HG03571 (cell line): ENCODE measurements around the gene PIBF1.
"Not testable (repeated sequence)": the region's sequence is repeated elsewhere in the genome, so short reads cannot be mapped to it uniquely, and the experiment has no call there.

Experiments used
- ATAC-seq: cut with Tn5 transposase; IDR thresholded peaks from one replicate; pipeline ENCODE4 v1.9.1; 2021; ENCODE audit not compliant: unreplicated experiment

PIBF1 gene

GRCh38 chr13:72820898-72821279, 39.0 kb downstream of the PIBF1 start:
- ATAC-seq, result no peak

DNA sequence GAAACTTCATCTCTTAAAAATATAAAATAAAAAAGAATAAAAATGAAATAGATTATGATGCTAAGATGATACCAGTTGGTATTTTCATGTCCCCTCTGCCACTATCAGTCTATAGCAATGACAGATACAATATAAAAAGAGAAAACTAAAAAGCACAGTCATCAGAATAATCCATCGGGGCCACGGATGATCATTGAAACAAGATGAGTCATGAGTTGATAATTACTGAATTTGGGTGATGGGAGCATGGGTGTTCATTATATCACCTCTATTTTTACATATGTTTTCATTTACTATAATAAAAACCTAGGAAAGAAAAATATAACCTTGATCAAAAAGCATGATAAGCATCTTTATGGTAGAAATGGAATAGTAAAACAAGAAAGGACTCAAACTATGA, 41.1 kb downstream of the PIBF1 start:
- ATAC-seq, result no peak

- ATAC-seq, result no peak
Observed at GRCh38 chr13:72823724-72824123, 41.8 kb downstream of the PIBF1 start.

DNA sequence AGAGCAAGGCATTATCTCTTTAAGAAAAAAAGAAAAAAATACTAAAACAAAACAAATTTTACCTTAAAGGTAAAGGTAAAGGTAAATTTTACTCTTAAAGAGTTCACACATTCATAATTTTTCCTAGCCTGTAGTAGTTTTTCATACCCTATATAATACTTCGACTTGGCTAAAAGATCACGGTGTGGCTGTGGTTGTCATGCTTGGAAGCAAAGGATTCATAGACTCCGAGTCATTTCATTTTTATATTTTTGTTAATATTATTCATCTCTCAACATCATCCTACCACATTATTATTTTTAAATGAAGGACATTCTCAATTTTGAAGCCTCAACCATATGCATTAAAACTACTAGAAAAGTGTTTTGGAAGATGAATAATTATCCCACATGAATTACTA, 52.7 kb downstream of the PIBF1 start:
- no peak for ATAC-seq

DNA sequence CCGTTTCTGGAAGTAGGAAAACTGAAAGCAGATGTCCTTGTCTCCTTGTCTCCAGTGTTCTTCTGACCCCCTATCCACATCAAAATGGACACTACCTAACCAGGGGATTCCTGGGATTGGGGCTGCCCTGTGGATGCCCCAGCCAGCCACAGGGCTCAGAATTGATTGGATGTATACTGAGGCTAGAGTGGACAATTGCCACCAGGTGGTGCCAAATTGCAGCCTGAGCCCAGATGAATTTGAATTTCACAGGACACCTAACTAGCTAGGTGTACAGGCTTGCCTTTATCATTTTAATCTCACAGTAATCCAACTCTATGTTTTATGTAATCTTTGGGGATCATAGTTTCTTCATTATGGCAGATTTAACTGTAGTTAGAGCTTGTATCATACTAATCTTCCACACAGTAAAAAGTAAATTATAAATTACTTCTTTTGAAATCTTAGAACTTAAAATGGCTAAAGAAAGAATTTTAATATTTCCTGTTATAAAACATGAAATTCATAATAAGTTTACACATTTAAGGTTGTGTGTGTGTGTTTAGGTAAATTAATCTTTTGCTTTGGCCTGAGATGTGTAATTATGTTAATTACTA, 58.0 kb downstream of the PIBF1 start:
- ATAC-seq, result no peak

DNA sequence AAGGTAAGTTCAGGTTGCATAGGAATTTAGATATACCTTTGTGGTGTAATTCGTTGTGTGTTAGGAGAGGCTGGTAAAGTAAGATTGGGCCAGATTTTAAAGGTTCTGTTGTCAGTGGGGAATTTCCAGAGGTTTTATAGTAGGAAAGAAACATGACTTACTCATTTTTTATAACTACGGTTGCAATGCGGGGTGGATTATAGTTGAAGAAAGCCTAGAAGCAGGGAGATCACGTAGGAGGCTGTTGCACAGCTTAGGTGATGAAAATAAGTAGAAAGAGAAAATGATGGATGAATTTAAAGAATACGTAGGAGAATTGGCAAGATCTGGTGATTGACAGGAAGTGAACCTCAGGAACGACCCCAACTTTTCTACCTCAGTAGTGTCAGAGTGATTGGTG, 61.1 kb downstream of the PIBF1 start:
- ATAC-seq, result no peak

- not testable (repeated sequence) for ATAC-seq
Observed at GRCh38 chr13:72845148-72845547, 63.2 kb downstream of the PIBF1 start.

DNA sequence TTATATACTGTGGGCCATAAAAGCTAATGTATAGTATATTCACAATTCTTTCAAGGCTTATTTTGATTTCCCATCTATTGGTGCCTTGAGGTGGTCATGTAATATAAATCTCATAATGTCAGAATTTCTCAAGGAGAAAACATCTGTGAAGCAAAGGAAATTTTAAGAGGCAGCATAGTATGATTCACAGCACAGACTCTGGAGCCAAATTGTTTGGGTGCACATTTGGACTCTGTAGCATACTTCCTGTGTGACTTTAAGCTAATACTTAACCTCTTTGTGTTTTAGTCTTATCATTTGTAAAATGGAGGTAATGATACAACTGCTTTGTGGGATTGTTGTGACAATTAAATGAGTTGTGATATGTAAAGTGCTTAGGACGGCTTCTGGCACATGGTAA, 67.6 kb downstream of the PIBF1 start:
- ATAC-seq, result no peak

GRCh38 chr13:72850959-72851677, 69.2 kb downstream of the PIBF1 start:
- no peak for ATAC-seq

- ATAC-seq, result no peak
Observed at GRCh38 chr13:72851678-72852014, 69.7 kb downstream of the PIBF1 start.

GRCh38 chr13:72852207-72852606, 70.3 kb downstream of the PIBF1 start:
- ATAC-seq, result no peak

DNA sequence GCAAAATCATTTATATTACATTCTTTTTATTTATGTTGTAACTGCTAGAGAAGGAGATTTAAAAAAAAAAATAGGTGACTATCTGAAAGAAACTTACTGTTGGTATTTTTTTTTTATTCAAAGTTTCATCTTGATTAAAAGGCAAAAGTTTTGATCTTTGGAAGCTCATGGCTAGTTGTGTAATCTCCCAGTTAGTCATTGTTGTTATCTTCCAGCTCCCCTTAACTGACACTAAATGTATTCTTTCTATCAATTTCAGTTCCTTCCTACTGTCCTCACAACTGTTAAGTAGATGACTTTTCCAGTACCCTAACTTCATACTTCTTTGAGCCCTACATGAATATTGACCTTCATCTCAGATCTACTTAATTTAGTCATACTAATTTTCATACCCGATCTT, 71.1 kb downstream of the PIBF1 start:
- ATAC-seq, result no peak

GRCh38 chr13:72864142-72865011, 82.4 kb downstream of the PIBF1 start:
- ATAC-seq, result peak; percentile 83

DNA sequence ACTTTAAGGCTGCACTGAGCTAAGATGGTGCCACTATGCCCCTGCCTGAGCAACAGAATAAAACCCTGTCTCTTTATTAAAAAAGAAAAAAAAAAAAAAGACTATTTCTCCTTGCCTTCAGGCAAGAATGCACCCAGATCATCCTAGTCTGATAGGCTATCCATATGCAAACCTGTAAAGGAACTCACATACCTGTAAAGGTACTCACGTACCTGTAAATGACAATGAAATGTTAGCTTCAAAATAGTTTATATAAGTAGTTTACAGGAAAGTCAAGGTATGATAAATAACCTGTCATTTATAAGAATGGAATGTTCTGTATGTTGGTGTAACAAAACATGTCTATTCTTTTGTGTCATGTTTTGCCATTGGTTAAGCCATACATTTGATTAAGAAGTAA, 86.3 kb downstream of the PIBF1 start:
- ATAC-seq, result no peak

- no peak for ATAC-seq
Observed at GRCh38 chr13:72875233-72875632, 93.3 kb downstream of the PIBF1 start.

DNA sequence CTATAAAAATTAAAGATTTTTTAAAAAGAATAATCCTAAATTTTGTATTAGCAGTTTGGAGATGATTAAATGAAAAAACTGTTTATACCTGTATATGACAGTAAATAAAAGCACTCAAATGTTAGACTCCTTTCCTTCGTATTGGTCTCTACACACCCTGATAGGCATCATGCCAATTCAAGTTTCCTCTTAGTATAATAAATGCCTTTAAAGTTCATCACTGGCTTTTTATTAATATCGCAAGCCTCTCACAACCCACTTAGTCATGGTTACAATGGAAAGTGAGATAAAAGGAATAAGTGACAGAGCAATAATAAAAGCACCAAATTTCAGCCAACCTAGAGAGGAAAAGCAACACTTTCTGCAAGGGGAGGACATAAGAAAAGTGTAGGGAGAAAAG, 102.2 kb downstream of the PIBF1 start:
- no peak for ATAC-seq

DNA sequence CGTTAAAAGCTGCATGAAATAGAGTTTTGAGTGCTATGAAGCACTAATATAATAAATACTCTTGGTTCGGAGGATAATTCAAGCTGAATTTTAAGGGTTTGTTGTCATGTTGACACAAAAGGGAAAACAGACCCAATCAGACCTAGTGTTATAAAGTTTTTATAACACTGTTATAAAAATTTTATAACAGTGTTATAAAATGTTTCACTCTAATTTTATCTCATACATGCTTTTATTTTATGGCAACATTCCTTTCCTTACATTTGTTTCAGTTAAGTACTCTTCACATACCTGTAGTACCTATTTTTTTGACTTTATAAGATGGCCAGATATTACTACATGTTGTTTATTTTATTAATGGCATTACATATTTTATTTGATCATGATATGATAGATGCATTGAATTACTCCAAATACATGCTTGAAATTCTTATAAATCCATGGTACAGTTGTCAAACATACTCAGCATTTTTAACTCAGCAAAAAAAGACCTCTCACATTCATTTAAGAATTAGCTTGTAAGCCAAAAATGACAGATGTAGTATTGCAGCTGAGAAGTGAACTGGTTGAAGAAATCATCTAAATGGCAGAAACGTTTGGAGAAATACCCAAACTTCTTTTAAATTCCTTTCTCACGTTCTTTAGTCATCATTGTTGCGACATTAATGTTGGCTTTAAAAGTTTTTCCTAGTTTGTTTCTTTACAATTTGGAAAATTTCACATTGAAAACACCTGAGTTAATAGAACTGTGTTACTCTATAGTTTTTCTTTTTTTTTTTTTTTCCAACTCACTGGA, 104.5 kb downstream of the PIBF1 start:
- ATAC-seq, result no peak

DNA sequence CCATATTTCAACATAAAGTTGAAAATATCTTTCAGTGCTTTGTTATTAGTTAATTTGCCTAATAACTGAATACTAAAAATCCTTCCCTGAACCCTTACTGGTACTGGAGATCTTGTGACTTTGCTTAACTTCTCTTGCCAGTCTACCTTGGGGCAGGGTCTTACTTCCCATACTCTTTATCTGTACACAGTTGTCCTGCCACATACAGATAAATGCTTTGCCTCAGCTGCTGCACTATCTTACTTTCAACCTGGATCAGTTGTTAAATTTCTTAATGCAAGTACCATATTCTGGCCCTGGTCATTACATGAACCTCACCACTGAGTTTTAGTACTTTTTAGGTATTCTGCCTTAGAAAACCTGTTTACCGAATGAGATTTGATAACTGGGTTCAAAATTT, 107.6 kb downstream of the PIBF1 start:
- no peak for ATAC-seq

- no peak for ATAC-seq
Observed at GRCh38 chr13:72890546-72890945, 108.6 kb downstream of the PIBF1 start.

- no peak for ATAC-seq
Observed at GRCh38 chr13:72891423-72891822, 109.5 kb downstream of the PIBF1 start.

DNA sequence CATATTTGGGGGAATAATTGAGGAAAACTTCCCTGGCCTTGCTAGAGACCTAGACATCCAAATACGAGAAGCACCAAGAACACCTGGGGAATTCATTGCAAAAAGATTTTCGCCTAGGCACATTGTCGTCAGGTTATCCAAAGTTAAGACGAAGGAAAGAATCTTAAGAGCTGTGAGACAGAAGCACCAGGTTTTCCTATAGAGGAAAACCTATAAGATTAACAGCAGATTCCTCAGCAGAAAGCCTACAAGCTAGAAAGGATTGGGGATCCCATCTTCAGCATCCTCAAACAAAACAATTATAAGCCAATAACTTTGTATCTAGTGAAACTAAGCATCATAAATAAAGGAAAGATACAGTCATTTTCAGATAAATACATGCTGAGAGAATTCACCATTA, 114.9 kb downstream of the PIBF1 start:
- no peak for ATAC-seq
